HepG2 (cell line): ENCODE data around the gene CYP4F12. TPM values are rescaled to one million over a fixed set of nuclear protein-coding genes. Genes with fewer than 3 reads are reported as not detected.

ENCODE experiments used
- ATAC-seq: fragments of 200-7000 bp; cut with Tn5 transposase; 3 replicates; pipeline ENCODE4 v1.9.1; 2020; ENCODE audit warnings: mild to moderate bottlenecking, moderate library complexity
- Bru-seq: library from RNA; stranded (reverse); fragments of 400-500 nt; gene quantifications from one replicate; lab custom pipeline; 2021; lab: Mats Ljungman, UMichigan
- BruChase-seq, 2 experiments: library from RNA; stranded (reverse); fragments of 400-500 nt; gene quantifications; one replicate each; lab custom pipeline; 2021; lab: Mats Ljungman, UMichigan
- BruUV-seq: library from RNA; stranded (reverse); fragments of 400-500 nt; replicated peaks from 2 replicates; lab custom pipeline; 2021; lab: Mats Ljungman, UMichigan
- CTCF ChIA-PET: fragments of 300-600 bp; formaldehyde crosslinking; extraction: SDS; loops from one replicate; lab custom pipeline; 2021; ENCODE audit warnings: low total read pairs, inconsistent platforms, low intra/inter-chr PET ratio; lab: Yijun Ruan, JAX
- POLR2A ChIA-PET: fragments of 350-600 bp; sonication (Branson Sonifier 250); formaldehyde crosslinking; loops from one replicate; lab custom pipeline; 2020; ENCODE audit warnings: antibody characterized with exemption, inconsistent platforms; lab: Yijun Ruan, JAX
- DNase-seq: peaks from one replicate; pipeline ENCODE4 v3.0.0-alpha.2; 2015; ENCODE audit warnings: low spot score
- FAIRE-seq: peaks from 3 replicates; lab custom pipeline; 2011; peaks lifted over from hg19 to GRCh38; lab: Jason Lieb, UNC
- H2AFZ ChIP-seq: one replicate; pipeline ENCODE4 v1.6.1; 2011; ENCODE audit warnings: low read length, inconsistent platforms
- H3K27ac ChIP-seq: fragments of 300-600 bp; 3 replicates; pipeline ENCODE4 v1.8.0; 2011; ENCODE audit warnings: mixed run types, mild to moderate bottlenecking, mixed read lengths, low read length, inconsistent platforms; ENCODE audit not compliant: insufficient read depth; ENCODE audit errors: extremely low read length
- H3K27me3 ChIP-seq, 2 experiments: fragments of 200-600 bp in 1 of 2; 2 replicates in 1 of 2; 3 replicates in 1 of 2; pipeline versions ENCODE4 v1.6.0 to v1.8.0; 2011; ENCODE audit warnings: low read length in 2 of 2, mild to moderate bottlenecking in 2 of 2, moderate library complexity in 2 of 2, inconsistent platforms in 1 of 2; ENCODE audit not compliant: insufficient read depth in 2 of 2, control insufficient read depth in 1 of 2
- H3K36me3 ChIP-seq, 2 experiments: fragments of 200-600 bp in 1 of 2; replicated peaks in 1 of 2; 2 replicates in 1 of 2; 3 replicates in 1 of 2; pipeline versions ENCODE4 v1.5.1 to v1.8.0; 2011; ENCODE audit warnings: low read length in 2 of 2, inconsistent platforms in 1 of 2; ENCODE audit not compliant: insufficient read depth in 2 of 2, control insufficient read depth in 1 of 2
- H3K4me1 ChIP-seq: 2 replicates; pipeline ENCODE4 v1.5.1; 2012; ENCODE audit warnings: low read length, inconsistent platforms; ENCODE audit not compliant: insufficient read depth
- H3K4me2 ChIP-seq: 2 replicates; pipeline ENCODE4 v1.6.0; 2011; ENCODE audit warnings: low read depth, low read length, inconsistent platforms
- H3K4me3 ChIP-seq, 3 experiments: fragments of 200-600 bp in 1 of 3; sonication (generic), shearing (Covaris generic) in 1 of 3; replicated peaks in 1 of 3; 2 replicates each; pipeline ENCODE4 v1.5.1; 2011 to 2016; ENCODE audit warnings: low read length in 3 of 3, inconsistent platforms in 2 of 3, low read depth in 2 of 3, mild to moderate bottlenecking in 2 of 3, control low read depth in 1 of 3, mixed read lengths in 1 of 3; ENCODE audit not compliant: insufficient read depth in 1 of 3
- H3K79me2 ChIP-seq: one replicate; pipeline ENCODE4 v1.6.1; 2011; ENCODE audit warnings: low read length, inconsistent platforms; ENCODE audit not compliant: insufficient read depth
- H3K9ac ChIP-seq: 2 replicates; pipeline ENCODE4 v1.6.0; 2011; ENCODE audit warnings: mild to moderate bottlenecking, low read depth, low read length, inconsistent platforms; ENCODE audit not compliant: insufficient read depth
- H3K9me3 ChIP-seq: 2 replicates; pipeline ENCODE4 v1.5.1; 2012; ENCODE audit warnings: mild to moderate bottlenecking, low read length
- H4K20me1 ChIP-seq: 2 replicates; pipeline ENCODE4 v1.6.0; 2011; ENCODE audit warnings: inconsistent platforms, mild to moderate bottlenecking, low read length, moderate library complexity; ENCODE audit not compliant: insufficient read depth
- ASH2L ChIP-seq: fragments of 300-600, 200-600 bp; sonication (generic); IDR thresholded peaks from 2 replicates; pipeline ENCODE4 v1.7.0; 2017; ENCODE audit warnings: low read depth, mild to moderate bottlenecking, moderate library complexity, mixed read lengths, low read length; ENCODE audit not compliant: insufficient read length
- MTF2 ChIP-seq: sonication (generic); formaldehyde crosslinking; IDR thresholded peaks from 2 replicates; pipeline ENCODE4 v1.5.0; 2020; ENCODE audit warnings: missing genetic modification reagents, borderline replicate concordance
- TAF15 ChIP-seq: fragments of 200-400 bp; formaldehyde crosslinking; IDR thresholded peaks from one replicate; pipeline ENCODE4 v1.6.1; 2018; ENCODE audit warnings: mild to moderate bottlenecking, low read depth, low read length; ENCODE audit not compliant: poor library complexity, severe bottlenecking
- THAP8 ChIP-seq: sonication (generic); formaldehyde crosslinking; IDR thresholded peaks from 2 replicates; pipeline ENCODE4 v1.5.1; 2020; ENCODE audit warnings: missing genetic modification reagents, mild to moderate bottlenecking, borderline replicate concordance
- ZFYVE20 ChIP-seq: sonication (generic); formaldehyde crosslinking; IDR thresholded peaks from 2 replicates; pipeline ENCODE4 v1.8.0; 2023; ENCODE audit warnings: low read depth, mild to moderate bottlenecking, moderate library complexity, missing genetic modification reagents, borderline replicate concordance
- ZNF512B ChIP-seq: sonication (generic); formaldehyde crosslinking; IDR thresholded peaks from 2 replicates; pipeline ENCODE4 v1.5.1; 2020; ENCODE audit warnings: missing genetic modification reagents, mild to moderate bottlenecking, borderline replicate concordance
- WGBS: methylation state at CpG from one replicate; pipeline ENCODE4 v1.1.6; 2017; ENCODE audit warnings: low lambda C conversion rate; 5-methylcytosine and 5-hydroxymethylcytosine counted together
- in situ Hi-C: cut with HindIII; loops from 2 replicates; pipeline ENCODE4 v1.10.0; 2017; ENCODE audit warnings: low pct_unique_long_range_greater_than_20kb; ENCODE audit not compliant: extremely low pct_ligation_motif_present
- intact Hi-C: fragments of 100-400 bp; cut with micrococcal nuclease; formaldehyde crosslinking; loops from one replicate; pipeline ENCODE4 v1.10.0; 2022; ENCODE audit not compliant: unreplicated experiment
- long read RNA-seq, 2 experiments: library from RNA in 1 of 2; library from polyadenylated mRNA in 1 of 2; stranded (forward) in 1 of 2; unstranded in 1 of 2; transcript quantifications; one replicate each; pipeline ENCODE4 v2.0.0, GENCODE V29; 2019 to 2022
- polyA minus RNA-seq, 3 experiments: library from RNA; depleted of rRNA, polyadenylated mRNA; stranded (reverse); fragments of >200 nt; gene quantifications; 2 replicates each; pipeline ENCODE4 v1.2.3, GENCODE V29; 2011; ENCODE audit warnings: low replicate concordance in 1 of 3
- polyA plus RNA-seq, 8 experiments: library from polyadenylated mRNA; depleted of rRNA in 3 of 8; stranded (reverse) in 7 of 8; unstranded in 1 of 8; fragments of >200 nt; fragmentation: Illumina TruSeq in 4 of 8; extraction: Trizol in 4 of 8; gene quantifications; 2 replicates each; pipeline versions ENCODE4 v1.2.1 to v1.2.3, GENCODE V29; 2011 to 2016; ENCODE audit warnings: low read depth in 4 of 8, missing spikeins in 1 of 8, mixed read lengths in 1 of 8; ENCODE audit not compliant: insufficient read depth in 1 of 8
- total RNA-seq, 5 experiments: library from RNA; depleted of rRNA; stranded (reverse); fragments of >200 nt; fragmentation: Illumina TruSeq; extraction: Trizol; gene quantifications; 2 replicates each; pipeline ENCODE4 v1.2.3, GENCODE V29; 2016; ENCODE audit warnings: low read depth in 1 of 5
- TF ChIP-seq, protein P1 (sequence below): sonication (generic); formaldehyde crosslinking; IDR thresholded peaks from 2 replicates; pipeline ENCODE4 v1.5.0; 2020; ENCODE audit warnings: missing genetic modification reagents, mild to moderate bottlenecking, borderline replicate concordance

The CYP4F12 gene, protein sequence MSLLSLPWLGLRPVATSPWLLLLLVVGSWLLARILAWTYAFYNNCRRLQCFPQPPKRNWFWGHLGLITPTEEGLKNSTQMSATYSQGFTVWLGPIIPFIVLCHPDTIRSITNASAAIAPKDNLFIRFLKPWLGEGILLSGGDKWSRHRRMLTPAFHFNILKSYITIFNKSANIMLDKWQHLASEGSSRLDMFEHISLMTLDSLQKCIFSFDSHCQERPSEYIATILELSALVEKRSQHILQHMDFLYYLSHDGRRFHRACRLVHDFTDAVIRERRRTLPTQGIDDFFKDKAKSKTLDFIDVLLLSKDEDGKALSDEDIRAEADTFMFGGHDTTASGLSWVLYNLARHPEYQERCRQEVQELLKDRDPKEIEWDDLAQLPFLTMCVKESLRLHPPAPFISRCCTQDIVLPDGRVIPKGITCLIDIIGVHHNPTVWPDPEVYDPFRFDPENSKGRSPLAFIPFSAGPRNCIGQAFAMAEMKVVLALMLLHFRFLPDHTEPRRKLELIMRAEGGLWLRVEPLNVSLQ
- total RNA-seq (2016; rRNA removed; fragmentation: Illumina TruSeq; extraction: Trizol) (7.2 and 30.8 TPM in 2 replicates), polyA plus RNA-seq (2011; rRNA removed) (29.9 and 47.3 TPM in 2 replicates), polyA minus RNA-seq (2011; rRNA and poly(A)+ RNA removed; ENCODE audit: low replicate concordance) (30.7 and 43.0 TPM in 2 replicates), Bru-seq, nascent RNA (percentile 73 among the genes with signal in this experiment), BruChase-seq, experiment 1, labeled RNA remaining after a 6-hour chase (percentile 75 among the genes with signal in this experiment), BruChase-seq, experiment 2, labeled RNA remaining after a 2-hour chase (percentile 80 among the genes with signal in this experiment)
- 7.6 and 8.4 TPM in 2 replicates for total RNA-seq (2016; cell fraction: cytosol; rRNA removed; fragmentation: Illumina TruSeq; extraction: Trizol; ENCODE audit: low read depth)
- 8.4 and 31.2 TPM in 2 replicates for total RNA-seq (2016; cell fraction: insoluble cytoplasmic fraction; rRNA removed; fragmentation: Illumina TruSeq; extraction: Trizol)
- 7.5 and 8.0 TPM in 2 replicates for total RNA-seq (2016; cell fraction: membrane; rRNA removed; fragmentation: Illumina TruSeq; extraction: Trizol)
- 58.4 and 69.5 TPM in 2 replicates for total RNA-seq (2016; cell fraction: nucleus; rRNA removed; fragmentation: Illumina TruSeq; extraction: Trizol)
- polyA plus RNA-seq (2011; cell fraction: cytosol; rRNA removed), result 17.8 and 24.8 TPM in 2 replicates
- 265 and 292 TPM in 2 replicates for polyA plus RNA-seq (2011; cell fraction: nucleus; rRNA removed)
- polyA plus RNA-seq (2012), result 24.1 and 32.2 TPM in 2 replicates
- 5.0 and 5.2 TPM in 2 replicates for polyA plus RNA-seq (2016; cell fraction: cytosol; fragmentation: Illumina TruSeq; extraction: Trizol; ENCODE audit: low read depth)
- 7.9 and 8.8 TPM in 2 replicates for polyA plus RNA-seq (2016; cell fraction: insoluble cytoplasmic fraction; fragmentation: Illumina TruSeq; extraction: Trizol; ENCODE audit: low read depth)
- polyA plus RNA-seq (2016; cell fraction: membrane; fragmentation: Illumina TruSeq; extraction: Trizol; ENCODE audit: low read depth), result 6.3 and 6.8 TPM in 2 replicates
- polyA plus RNA-seq (2016; cell fraction: nucleus; fragmentation: Illumina TruSeq; extraction: Trizol; ENCODE audit: insufficient read depth, low read depth), result 110 and 117 TPM in 2 replicates
- polyA minus RNA-seq (2011; cell fraction: cytosol; rRNA and poly(A)+ RNA removed), result 11.0 and 11.8 TPM in 2 replicates
- polyA minus RNA-seq (2011; cell fraction: nucleus; rRNA and poly(A)+ RNA removed), result 81.9 and 132 TPM in 2 replicates
- long read RNA-seq, experiment 1, transcript CYP4F12-215 (13 exons, 2,044 nt), result major isoform, 19 of 31 reads
- long read RNA-seq, experiment 1, partial matches to known transcripts, result 3 of 31 reads
- long read RNA-seq, experiment 1, other reads (novel, unspliced or antisense), result 8 of 31 reads
- long read RNA-seq, experiment 2, transcript CYP4F12-215 (13 exons, 2,044 nt), result major isoform, 14 of 23 reads
- long read RNA-seq, experiment 2, partial matches to known transcripts, result 4 of 23 reads
- long read RNA-seq, experiment 2, other reads (novel, unspliced or antisense), result 3 of 23 reads

GRCh38 chr19:15672580-15673175 lies at the start of gene CYP4F12:
CYP4F12 (plus strand) TSS chr19:15673087; CDS start chr19:15673530, 443 bp downstream.
- WGBS, result 1% methylated on average over 6 of the region's 6 CpGs
- peak within 1 kb of the TSS; percentile 92 for H3K27ac ChIP-seq
- no peaks in the 10 kb centered on the region for H4K20me1 ChIP-seq
- ChIA-PET CTCF (interaction anchor here (1.4 kb wide), 1 partner anchor 44 kb away, joined by 3 read pairs; no protein-coding TSS in a partner anchor), POLR2A (interaction anchor here (1.0 to 3.1 kb wide), 10 partner anchors 9 to 513 kb away, joined by 3 to 68 read pairs (median 6); partner anchors contain the start of genes CYP4F3 and FAM32A)
- H3K9me3 ChIP-seq, result no peaks in the 10 kb centered on the region
- no TSS peak for BruUV-seq
- peak within 1 kb of the TSS; percentile 51 for H3K9ac ChIP-seq
- peak within 1 kb of the TSS; percentile 93 for H3K4me2 ChIP-seq
- H3K27me3 ChIP-seq, result no peaks in the 10 kb centered on the region
- FAIRE-seq (peak; percentile 75), DNase-seq (peak; percentile 76), ATAC-seq (peak; percentile 86)
- peaks cover 6% of the 10 kb centered on the region for H3K79me2 ChIP-seq
- no peak within 1 kb of the TSS for H2AFZ ChIP-seq
- no peaks in the 10 kb centered on the region for H3K36me3 ChIP-seq
- intact Hi-C loops (loop anchor here (2.0 to 5.0 kb wide), 2 partner anchors 32 to 40 kb away; partner anchors contain the start of gene CYP4F3), in situ Hi-C loops (no loop called here)
- peak within 1 kb of the TSS; percentile 52 to 70 (median 69) for H3K4me3 ChIP-seq
- peaks cover 42% of the 10 kb centered on the region for H3K4me1 ChIP-seq
- no peak for TF ChIP-seq ASH2L
- no peak for TF ChIP-seq MTF2 (CRISPR knock-in tag)
- no peak for TF ChIP-seq ZNF512B
- no peak for TF ChIP-seq THAP8 (CRISPR knock-in tag)
- TF ChIP-seq TAF15, result no peak
- TF ChIP-seq, protein P1, sequence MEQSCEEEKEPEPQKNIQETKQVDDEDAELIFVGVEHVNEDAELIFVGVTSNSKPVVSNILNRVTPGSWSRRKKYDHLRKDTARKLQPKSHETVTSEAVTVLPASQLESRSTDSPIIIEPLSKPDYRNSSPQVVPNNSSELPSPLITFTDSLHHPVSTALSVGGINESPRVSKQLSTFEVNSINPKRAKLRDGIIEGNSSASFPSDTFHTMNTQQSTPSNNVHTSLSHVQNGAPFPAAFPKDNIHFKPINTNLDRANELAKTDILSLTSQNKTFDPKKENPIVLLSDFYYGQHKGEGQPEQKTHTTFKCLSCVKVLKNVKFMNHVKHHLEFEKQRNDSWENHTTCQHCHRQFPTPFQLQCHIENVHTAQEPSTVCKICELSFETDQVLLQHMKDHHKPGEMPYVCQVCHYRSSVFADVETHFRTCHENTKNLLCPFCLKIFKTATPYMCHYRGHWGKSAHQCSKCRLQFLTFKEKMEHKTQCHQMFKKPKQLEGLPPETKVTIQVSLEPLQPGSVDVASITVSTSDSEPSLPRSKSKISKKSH (CRISPR knock-in tag), result peak; percentile 69; the same call in 1 of the 2 replicates
- TF ChIP-seq ZFYVE20 (CRISPR knock-in tag), result no peak
